Measurements from ENCODE around the gene MELTF. TPM values are rescaled to one million over a fixed set of nuclear protein-coding genes. Genes with fewer than 3 reads are reported as not detected.

Gene MELTF
- total and polyA plus RNA-seq, 12 donors: 0.47 to 11.3 (median 1.4) TPM; not detected in 1

DNA sequence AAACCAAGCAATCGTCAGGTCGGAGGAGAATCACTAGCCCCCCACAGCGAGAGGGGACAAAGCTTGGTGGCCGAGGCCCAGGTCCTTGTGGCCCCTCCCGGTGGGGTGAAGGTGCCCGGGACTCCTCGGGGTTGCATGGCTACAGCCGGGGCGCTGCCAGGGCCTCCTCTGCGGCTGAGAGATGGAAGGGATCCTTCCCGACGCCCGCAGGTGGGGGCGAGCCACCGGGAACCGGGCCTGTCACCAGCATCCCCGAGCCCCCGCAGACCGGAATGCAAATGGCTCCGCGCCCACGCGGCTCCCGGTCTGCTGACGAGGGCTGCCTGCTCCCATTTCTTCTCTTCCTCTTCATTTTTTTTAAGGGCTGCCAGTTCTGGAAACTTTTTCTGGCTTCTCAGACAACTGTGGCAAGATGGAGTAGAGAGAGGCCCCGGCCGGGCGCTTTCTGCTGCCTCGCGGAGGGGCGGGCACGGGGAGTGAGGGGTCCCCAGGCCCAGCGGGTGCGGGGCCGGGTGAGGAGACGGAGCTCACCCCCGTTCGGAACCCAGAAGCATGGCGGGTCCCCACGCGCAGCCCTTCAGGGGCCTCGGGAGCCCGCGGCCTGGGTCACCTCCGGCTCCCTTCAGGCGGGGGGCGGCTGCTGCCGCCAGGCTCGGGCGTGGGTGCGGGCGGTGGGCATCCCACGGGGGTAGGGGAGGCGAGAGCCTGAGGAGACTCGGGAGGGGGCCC lies 27.5 kb downstream of the MELTF start:
- 28 to 47% (median 36%) methylated on average over 23 to 55 of the region's 55 CpGs for WGBS, 4 donors
- H3K9me3 ChIP-seq (replicated peaks in 1 of 3): no peaks in the 10 kb centered on the region
- peak overlapping the region in 2 of 4 donors; percentile 21 to 80 for H3K4me3 ChIP-seq
- H3K36me3 ChIP-seq (replicated peaks in 1 of 2): no peaks in the 10 kb centered on the region
- H3K27ac ChIP-seq: peak overlapping the region in 3 of 5 donors; percentile 5 to 80 (median 80)
- no peaks in the 10 kb centered on the region for H3K27me3 ChIP-seq
- H3K4me1 ChIP-seq (replicated peaks in 1 of 2): peaks cover 0 to 3% of the 10 kb centered on the region in 2 donors
- peak in 2 of 7 donors; percentile 12 to 29 for DNase-seq
- TF ChIP-seq, protein P1, sequence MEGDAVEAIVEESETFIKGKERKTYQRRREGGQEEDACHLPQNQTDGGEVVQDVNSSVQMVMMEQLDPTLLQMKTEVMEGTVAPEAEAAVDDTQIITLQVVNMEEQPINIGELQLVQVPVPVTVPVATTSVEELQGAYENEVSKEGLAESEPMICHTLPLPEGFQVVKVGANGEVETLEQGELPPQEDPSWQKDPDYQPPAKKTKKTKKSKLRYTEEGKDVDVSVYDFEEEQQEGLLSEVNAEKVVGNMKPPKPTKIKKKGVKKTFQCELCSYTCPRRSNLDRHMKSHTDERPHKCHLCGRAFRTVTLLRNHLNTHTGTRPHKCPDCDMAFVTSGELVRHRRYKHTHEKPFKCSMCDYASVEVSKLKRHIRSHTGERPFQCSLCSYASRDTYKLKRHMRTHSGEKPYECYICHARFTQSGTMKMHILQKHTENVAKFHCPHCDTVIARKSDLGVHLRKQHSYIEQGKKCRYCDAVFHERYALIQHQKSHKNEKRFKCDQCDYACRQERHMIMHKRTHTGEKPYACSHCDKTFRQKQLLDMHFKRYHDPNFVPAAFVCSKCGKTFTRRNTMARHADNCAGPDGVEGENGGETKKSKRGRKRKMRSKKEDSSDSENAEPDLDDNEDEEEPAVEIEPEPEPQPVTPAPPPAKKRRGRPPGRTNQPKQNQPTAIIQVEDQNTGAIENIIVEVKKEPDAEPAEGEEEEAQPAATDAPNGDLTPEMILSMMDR (IDR thresholded peaks at IDR 0.05): no peak
- no peak for TF ChIP-seq POLR2A (IDR thresholded peaks at IDR 0.05)
- intact Hi-C loops (cut with DNase I): loop anchor here (10.0 kb wide), 1 partner anchor 183 kb away; no protein-coding TSS in a partner anchor

DNA sequence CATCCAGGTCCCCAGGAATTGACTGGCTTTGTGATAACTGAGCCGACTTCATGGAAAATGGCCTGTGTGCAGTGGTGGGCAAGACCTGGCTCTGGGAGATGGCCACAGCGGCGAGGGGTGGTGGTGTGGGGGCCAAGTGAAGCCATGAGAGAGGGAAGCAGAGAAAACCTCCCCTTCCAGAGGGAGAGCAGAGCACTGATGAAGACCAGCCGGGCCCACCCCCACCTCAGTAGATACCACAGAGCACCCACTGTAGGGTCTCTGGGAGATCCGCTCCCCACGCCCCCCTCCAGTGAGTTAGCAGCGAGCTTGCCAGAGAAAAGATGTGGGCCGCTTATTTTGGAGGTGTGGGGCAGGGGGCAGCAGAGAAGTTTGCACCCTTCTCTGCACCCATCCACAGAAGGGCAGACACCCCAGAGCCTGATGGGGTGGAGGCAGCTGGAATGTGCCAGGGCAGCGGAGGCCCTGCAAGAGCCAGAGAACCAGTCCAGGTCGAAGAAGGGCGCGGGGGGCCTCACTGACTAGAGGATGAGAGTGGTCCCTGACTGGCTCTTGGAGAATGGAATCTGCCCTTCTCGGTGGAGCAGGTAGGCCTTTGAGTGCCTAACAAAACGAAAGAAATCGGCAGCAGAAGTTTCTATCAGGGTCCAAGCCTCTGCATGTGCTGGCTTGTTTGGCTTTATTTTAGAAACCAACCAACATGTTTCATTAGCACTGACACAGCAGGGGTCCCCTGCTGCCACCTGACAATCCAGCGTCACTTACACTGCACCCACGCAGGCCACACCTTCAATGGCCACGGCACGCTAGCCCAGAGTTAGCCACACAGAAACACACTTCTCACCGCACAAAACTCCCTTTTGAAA lies 28.3 kb downstream of the MELTF start:
- intact Hi-C loops (cut with DNase I): loop anchor here (10.0 kb wide), 1 partner anchor 183 kb away; no protein-coding TSS in a partner anchor
- TF ChIP-seq, protein P1 (IDR thresholded peaks at IDR 0.05): no peak
- TF ChIP-seq POLR2A (IDR thresholded peaks at IDR 0.05): no peak
- Histone ChIP-seq H3K9me3 (replicated peaks in 1 of 3) (no peaks in the 10 kb centered on the region), H3K4me1 (replicated peaks in 1 of 2) (peaks cover 0 to 3% of the 10 kb centered on the region in 2 donors), H3K4me3 (no peak overlapping the region), H3K27me3 (no peaks in the 10 kb centered on the region), H3K27ac (peak overlapping the region in 1 of 5 donors; percentile 80), H3K36me3 (replicated peaks in 1 of 2) (no peaks in the 10 kb centered on the region)
- WGBS, 4 donors: 91 to 98% (median 95%) methylated on average over 17 to 20 of the region's 20 CpGs
- DNase-seq: no peak

DNA sequence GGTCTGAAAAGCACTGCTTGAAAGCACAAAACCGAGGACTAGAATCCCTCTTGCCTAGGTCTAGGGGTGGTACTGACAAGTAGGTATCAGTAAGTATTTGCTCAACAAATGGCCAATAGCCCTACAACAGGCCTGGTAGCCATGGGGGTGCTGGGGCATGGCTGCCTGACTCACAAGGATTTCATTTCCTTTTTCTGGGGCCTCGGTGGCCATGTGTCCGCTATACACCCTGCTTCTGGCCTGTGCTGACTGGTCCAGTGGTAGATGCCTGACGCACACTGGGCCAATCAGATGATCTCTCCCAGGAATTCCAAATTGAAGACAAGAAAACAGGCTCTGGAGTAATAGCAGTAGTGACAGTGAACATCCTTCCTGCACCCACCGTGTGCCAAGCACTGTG lies 29.4 kb downstream of the MELTF start:
- Histone ChIP-seq H3K4me1 (replicated peaks in 1 of 2) (peaks cover 0 to 3% of the 10 kb centered on the region in 2 donors), H3K27me3 (no peaks in the 10 kb centered on the region), H3K36me3 (replicated peaks in 1 of 2) (no peaks in the 10 kb centered on the region), H3K4me3 (no peak overlapping the region), H3K27ac (no peak overlapping the region), H3K9me3 (replicated peaks in 1 of 3) (no peaks in the 10 kb centered on the region)
- WGBS, 4 donors: 77 to 97% (median 91%) methylated on average over 4 to 5 of the region's 5 CpGs
- intact Hi-C loops (cut with DNase I): loop anchor here (10.0 kb wide), 1 partner anchor 185 kb away; no protein-coding TSS in a partner anchor
- TF ChIP-seq, protein P1 (IDR thresholded peaks at IDR 0.05): no peak
- no peak for TF ChIP-seq POLR2A (IDR thresholded peaks at IDR 0.05)
- no peak for DNase-seq

Measured in adrenal gland (tissue), 12 donors.